Smooth muscle cell (in vitro differentiated cells): Measurements from ENCODE around the gene ANKRD44. TPM values are rescaled to one million over a fixed set of nuclear protein-coding genes. Genes with fewer than 3 reads are reported as not detected.

Experiments
- DNase-seq: peaks from one replicate; lab custom pipeline; 2025; ENCODE audit not compliant: unreplicated experiment; lab: John Stamatoyannopoulos, UW
- H2AFZ ChIP-seq: fragments of 200-600 bp; sonication (generic); 2 replicates; pipeline ENCODE4 v1.6.0; 2016; ENCODE audit warnings: antibody characterized with exemption, low read depth, mild to moderate bottlenecking
- H3F3A ChIP-seq: fragments of 200-600 bp; sonication (generic); 2 replicates; pipeline ENCODE4 v1.6.0; 2017; ENCODE audit warnings: antibody characterized with exemption, low read depth
- H3K27ac ChIP-seq: fragments of 200-600 bp; sonication (generic); 2 replicates; pipeline ENCODE4 v1.5.1; 2016; ENCODE audit warnings: low read depth, mild to moderate bottlenecking
- H3K27me3 ChIP-seq: fragments of 200-600 bp; sonication (generic); 2 replicates; pipeline ENCODE4 v1.6.1; 2016; ENCODE audit warnings: low read depth, mild to moderate bottlenecking
- H3K36me3 ChIP-seq: fragments of 200-600 bp; sonication (generic); 2 replicates; pipeline ENCODE4 v1.5.1; 2016; ENCODE audit warnings: low read depth
- H3K4me1 ChIP-seq: fragments of 200-600 bp; sonication (generic); 2 replicates; pipeline ENCODE4 v1.5.1; 2016; ENCODE audit warnings: low read depth
- H3K4me2 ChIP-seq: fragments of 200-600 bp; sonication (generic); 2 replicates; pipeline ENCODE4 v1.6.0; 2016; ENCODE audit warnings: mild to moderate bottlenecking
- H3K4me3 ChIP-seq: fragments of 200-600 bp; sonication (generic); 2 replicates; pipeline ENCODE4 v1.5.1; 2016; ENCODE audit warnings: mild to moderate bottlenecking
- H3K79me2 ChIP-seq: fragments of 200-600 bp; sonication (generic); 2 replicates; pipeline ENCODE4 v1.6.0; 2016; ENCODE audit warnings: low read depth, mild to moderate bottlenecking
- H3K9ac ChIP-seq: fragments of 200-600 bp; sonication (generic); 2 replicates; pipeline ENCODE4 v1.6.0; 2016; ENCODE audit warnings: low read depth
- H3K9me3 ChIP-seq: fragments of 200-600 bp; sonication (generic); replicated peaks from 2 replicates; pipeline ENCODE4 v1.5.1; 2016; ENCODE audit warnings: low read depth
- H4K20me1 ChIP-seq: fragments of 200-600 bp; sonication (generic); 2 replicates; pipeline ENCODE4 v1.6.0; 2016; ENCODE audit warnings: low read depth
- CTCF ChIP-seq: fragments of 200-600 bp; sonication (generic); IDR thresholded peaks from 2 replicates; pipeline ENCODE4 v1.5.1; 2017; ENCODE audit warnings: borderline replicate concordance, mild to moderate bottlenecking, antibody characterized with exemption; ENCODE audit not compliant: insufficient read depth, poor library complexity, severe bottlenecking
- WGBS: methylation state at CpG from one replicate; pipeline ENCODE4 v1.1.7; 2016; ENCODE audit warnings: low lambda C conversion rate; 5-methylcytosine and 5-hydroxymethylcytosine counted together
- polyA plus RNA-seq: library from polyadenylated mRNA; unstranded; fragments of >200 nt; fragmentation: Nextera tagmentation; extraction: Ambion mirVana; gene quantifications from 2 replicates; pipeline ENCODE4 v1.2.1, GENCODE V29; 2016
- total RNA-seq: library from RNA; depleted of rRNA; stranded (reverse); fragments of >200 nt; gene quantifications from 2 replicates; pipeline ENCODE4 v1.2.3, GENCODE V29; 2014

The ANKRD44 gene
- total and polyA plus RNA-seq, 2 experiments from 2014 or later = 3.6 to 5.5 TPM

- H4K20me1 ChIP-seq = no peaks in the 10 kb centered on the region
- no peaks in the 10 kb centered on the region for H3K27me3 ChIP-seq
- no peak for DNase-seq
- TF ChIP-seq CTCF = no peak
- no peaks in the 10 kb centered on the region for H3K36me3 ChIP-seq
- WGBS = 60% methylated on average over 10 of the region's 10 CpGs
- peaks cover 4% of the 10 kb centered on the region for H3K4me1 ChIP-seq
- H3K9ac ChIP-seq = no peak overlapping the region
- no peak overlapping the region for H3K4me3 ChIP-seq
- H3K79me2 ChIP-seq = no peaks in the 10 kb centered on the region
- no peak overlapping the region for H2AFZ ChIP-seq
- H3K9me3 ChIP-seq = no peaks in the 10 kb centered on the region
- no peaks in the 10 kb centered on the region for H3F3A ChIP-seq
- H3K4me2 ChIP-seq = no peak overlapping the region
- no peak overlapping the region for H3K27ac ChIP-seq
Observed at GRCh38 chr2:197189426-197190099, 121.0 kb downstream of the ANKRD44 start.

- H3K4me2 ChIP-seq = no peak overlapping the region
- no peaks in the 10 kb centered on the region for H3K9me3 ChIP-seq
- WGBS = 86% methylated on average over 1 of the region's 1 CpG
- no peak overlapping the region for H3K9ac ChIP-seq
- TF ChIP-seq CTCF = no peak
- H3K27me3 ChIP-seq = no peaks in the 10 kb centered on the region
- no peak overlapping the region for H2AFZ ChIP-seq
- H3K36me3 ChIP-seq = no peaks in the 10 kb centered on the region
- no peaks in the 10 kb centered on the region for H3F3A ChIP-seq
- no peak overlapping the region for H3K4me3 ChIP-seq
- no peaks in the 10 kb centered on the region for H3K79me2 ChIP-seq
- DNase-seq = no peak
- no peak overlapping the region for H3K27ac ChIP-seq
- no peaks in the 10 kb centered on the region for H4K20me1 ChIP-seq
- peaks cover 4% of the 10 kb centered on the region for H3K4me1 ChIP-seq
Observed at GRCh38 chr2:197185676-197186075, 124.9 kb downstream of the ANKRD44 start.

- Histone ChIP-seq H3K79me2 (no peaks in the 10 kb centered on the region), H3K9ac (no peak overlapping the region), H4K20me1 (no peaks in the 10 kb centered on the region), H3K4me3 (no peak overlapping the region), H3F3A (no peaks in the 10 kb centered on the region), H3K4me2 (no peak overlapping the region), H3K9me3 (no peaks in the 10 kb centered on the region), H3K27ac (no peak overlapping the region), H3K4me1 (peaks cover 4% of the 10 kb centered on the region), H3K36me3 (no peaks in the 10 kb centered on the region), H3K27me3 (no peaks in the 10 kb centered on the region), H2AFZ (no peak overlapping the region)
- no peak for DNase-seq
- no peak for TF ChIP-seq CTCF
- 83% methylated on average over 6 of the region's 6 CpGs for WGBS
Observed at GRCh38 chr2:197184959-197185586, 125.5 kb downstream of the ANKRD44 start.

- Histone ChIP-seq H3K9ac (no peak overlapping the region), H3K4me2 (no peak overlapping the region), H2AFZ (no peak overlapping the region), H3F3A (no peaks in the 10 kb centered on the region), H3K27ac (no peak overlapping the region), H4K20me1 (no peaks in the 10 kb centered on the region), H3K4me1 (peaks cover 4% of the 10 kb centered on the region), H3K79me2 (no peaks in the 10 kb centered on the region), H3K27me3 (no peaks in the 10 kb centered on the region), H3K4me3 (no peak overlapping the region), H3K9me3 (no peaks in the 10 kb centered on the region), H3K36me3 (no peaks in the 10 kb centered on the region)
- no peak for DNase-seq
- TF ChIP-seq CTCF = no peak
Observed at GRCh38 chr2:197183355-197183754, 127.2 kb downstream of the ANKRD44 start.
